Liver (tissue), 9 donors: ENCODE data around the gene METAP2. TPM values are rescaled to one million over a fixed set of nuclear protein-coding genes. Genes with fewer than 3 reads are reported as not detected.

Experiments used
- DNase-seq: peaks from one replicate; pipeline ENCODE4 v3.0.0-alpha.2; 2017; ENCODE audit warnings: low spot score
- H3K27ac ChIP-seq, 2 donors: one replicate each; pipeline ENCODE4 v1.7.0; 2013; ENCODE audit warnings: inconsistent platforms in 2 of 2, low read length in 2 of 2, control low read depth in 1 of 2, low read depth in 1 of 2, mild to moderate bottlenecking in 1 of 2
- H3K27me3 ChIP-seq, 4 donors: one replicate each; pipeline versions ENCODE4 v1.6.1 to v1.7.0; 2013; ENCODE audit warnings: low read length in 3 of 4, inconsistent platforms in 1 of 4, mild to moderate bottlenecking in 1 of 4, moderate library complexity in 1 of 4; ENCODE audit not compliant: control insufficient read depth in 4 of 4, insufficient read depth in 4 of 4
- H3K36me3 ChIP-seq, 4 donors: one replicate each; pipeline versions ENCODE4 v1.6.1 to v1.7.0; 2013; ENCODE audit warnings: low read length in 3 of 4, mild to moderate bottlenecking in 3 of 4, low read depth in 1 of 4, moderate library complexity in 1 of 4; ENCODE audit not compliant: control insufficient read depth in 4 of 4, insufficient read depth in 3 of 4
- H3K4me1 ChIP-seq, 4 donors: one replicate each; pipeline versions ENCODE4 v1.6.1 to v1.7.0; 2013; ENCODE audit warnings: low read length in 3 of 4, mild to moderate bottlenecking in 3 of 4, moderate library complexity in 1 of 4; ENCODE audit not compliant: control insufficient read depth in 4 of 4, insufficient read depth in 4 of 4
- H3K4me3 ChIP-seq, 3 donors: one replicate each; pipeline versions ENCODE4 v1.6.1 to v1.7.0; 2013; ENCODE audit warnings: low read length in 3 of 3, control low read depth in 1 of 3, low read depth in 1 of 3, mild to moderate bottlenecking in 1 of 3
- H3K9ac ChIP-seq, 2 donors: one replicate each; pipeline ENCODE4 v1.7.0; 2013; ENCODE audit warnings: low read length in 2 of 2, mild to moderate bottlenecking in 2 of 2, moderate library complexity in 2 of 2, control low read depth in 1 of 2, low read depth in 1 of 2
- H3K9me3 ChIP-seq, 4 donors: one replicate each; pipeline versions ENCODE4 v1.6.1 to v1.7.0; 2013; ENCODE audit warnings: low read length in 3 of 4; ENCODE audit not compliant: control insufficient read depth in 4 of 4
- ATF3 ChIP-seq: IDR thresholded peaks from 2 replicates; pipeline ENCODE4 v1.6.1; 2016; ENCODE audit warnings: antibody characterized with exemption
- CTCF ChIP-seq: fragments of 150-350 bp; IDR thresholded peaks from 2 replicates; pipeline ENCODE4 v1.5.1; 2017; ENCODE audit warnings: improper control_type of control experiment, low read depth, low read length; ENCODE audit not compliant: missing input control
- EGR1 ChIP-seq, 2 donors: IDR thresholded peaks; 2 replicates each; pipeline ENCODE4 v1.6.1; 2016 to 2018; ENCODE audit warnings: antibody characterized with exemption in 2 of 2, low read depth in 2 of 2
- FOXA2 ChIP-seq: IDR thresholded peaks from 2 replicates; pipeline ENCODE4 v1.6.1; 2016; ENCODE audit warnings: antibody characterized with exemption
- GABPA ChIP-seq, 2 donors: IDR thresholded peaks in 1 of 2; conservative IDR thresholded peaks in 1 of 2; 2 replicates each; pipeline ENCODE4 v1.6.1; 2016; ENCODE audit warnings: antibody characterized with exemption in 2 of 2, mild to moderate bottlenecking in 1 of 2, moderate library complexity in 1 of 2
- HNF4A ChIP-seq, 2 donors: conservative IDR thresholded peaks; 2 replicates each; pipeline ENCODE4 v1.6.1; 2016; ENCODE audit warnings: antibody characterized with exemption in 2 of 2, mild to moderate bottlenecking in 2 of 2
- HNF4G ChIP-seq: IDR thresholded peaks from 2 replicates; pipeline ENCODE4 v1.6.1; 2016; ENCODE audit warnings: antibody characterized with exemption
- JUND ChIP-seq, 2 donors: IDR thresholded peaks; 2 replicates each; pipeline ENCODE4 v1.6.1; 2016; ENCODE audit warnings: antibody characterized with exemption in 2 of 2
- MAX ChIP-seq: IDR thresholded peaks from 2 replicates; pipeline ENCODE4 v1.6.1; 2016; ENCODE audit warnings: antibody characterized with exemption
- NR2F2 ChIP-seq: IDR thresholded peaks from 2 replicates; pipeline ENCODE4 v1.6.1; 2016; ENCODE audit warnings: antibody characterized with exemption
- RAD21 ChIP-seq, 2 donors: IDR thresholded peaks; 2 replicates each; pipeline ENCODE4 v1.6.1; 2016; ENCODE audit warnings: antibody characterized with exemption in 2 of 2, mild to moderate bottlenecking in 2 of 2
- RXRA ChIP-seq, 2 donors: IDR thresholded peaks; 2 replicates each; pipeline ENCODE4 v1.6.1; 2017 to 2018; ENCODE audit warnings: antibody characterized with exemption in 2 of 2, mild to moderate bottlenecking in 1 of 2
- SP1 ChIP-seq: IDR thresholded peaks from 2 replicates; pipeline ENCODE4 v1.6.1; 2018; ENCODE audit warnings: antibody characterized with exemption, mild to moderate bottlenecking
- TAF1 ChIP-seq: conservative IDR thresholded peaks from 2 replicates; pipeline ENCODE4 v1.6.1; 2016; ENCODE audit warnings: antibody characterized with exemption, mild to moderate bottlenecking
- ZBTB33 ChIP-seq: IDR thresholded peaks from 2 replicates; pipeline ENCODE4 v1.6.1; 2016; ENCODE audit warnings: antibody characterized with exemption
- WGBS: extraction: QIAGEN DNeasy Blood & Tissue Kit; methylation state at CpG from one replicate; pipeline ENCODE4 v1.1.7; 2013; 5-methylcytosine and 5-hydroxymethylcytosine counted together
- polyA plus RNA-seq, 2 donors: library from polyadenylated mRNA; stranded (reverse) in 1 of 2; unstranded in 1 of 2; fragments of 200-250 nt in 1 of 2; fragments of >200 nt in 1 of 2; fragmentation: Nextera tagmentation in 1 of 2; extraction: Ambion mirVana in 1 of 2; gene quantifications; one replicate each; pipeline versions ENCODE4 v1.2.1 to v1.2.3, GENCODE V29; 2013 to 2015
- total RNA-seq, 2 donors: library from RNA; depleted of rRNA; stranded (reverse); fragments of >200 nt; gene quantifications; one replicate each; pipeline ENCODE4 v1.2.3, GENCODE V29; 2014
- TF ChIP-seq, protein P1 (sequence below): IDR thresholded peaks from 2 replicates; pipeline ENCODE4 v1.6.1; 2016; ENCODE audit warnings: antibody characterized with exemption, mild to moderate bottlenecking
- donor health status: healthy.
- donor health status: healthy.
- donor health status: healthy.
- donor health status: healthy.
- donor health status: healthy.

The METAP2 gene
- total and polyA plus RNA-seq, 4 donors, result 31.2 to 45.7 (median 35.7) TPM

- TF ChIP-seq ZBTB33 (no peak), MAX (no peak)
Observed at GRCh38 chr12:95547522-95548055, 73.6 kb downstream of the METAP2 start (continued).

- H3K4me1 ChIP-seq, result peaks cover 0 to 10% (median 5%) of the 10 kb centered on the region in 4 donors
- 7% methylated on average over 50 of the region's 50 CpGs for WGBS
- no peak for DNase-seq
- peak overlapping the region in 1 of 2 donors; percentile 38 for H3K9ac ChIP-seq
- H3K9me3 ChIP-seq, result peaks cover 0 to 9% (median 4%) of the 10 kb centered on the region in 4 donors
- peak overlapping the region; percentile 32 to 59 (median 47) for H3K4me3 ChIP-seq
- TF ChIP-seq CTCF (no peak), JUND (IDR thresholded peaks at IDR 0.05) (no peak), HNF4A (conservative IDR thresholded peaks at IDR 0.05) (no peak), ATF3 (no peak)
- no peak overlapping the region for H3K27ac ChIP-seq
- H3K27me3 ChIP-seq, result peaks cover 0 to 10% (median 2%) of the 10 kb centered on the region in 4 donors
- H3K36me3 ChIP-seq, result no peaks in the 10 kb centered on the region
Observed at GRCh38 chr12:95548056-95548538, 74.1 kb downstream of the METAP2 start.

- 10% methylated on average over 98 of the region's 98 CpGs for WGBS
- peaks cover 0 to 10% (median 2%) of the 10 kb centered on the region in 4 donors for H3K27me3 ChIP-seq
- peaks cover 0 to 9% (median 4%) of the 10 kb centered on the region in 4 donors for H3K9me3 ChIP-seq
- peak; percentile 35 for DNase-seq
- H3K27ac ChIP-seq, result no peak overlapping the region
- H3K9ac ChIP-seq, result peak overlapping the region in 1 of 2 donors; percentile 38
- H3K4me1 ChIP-seq, result peaks cover 0 to 10% (median 5%) of the 10 kb centered on the region in 4 donors
- H3K36me3 ChIP-seq, result no peaks in the 10 kb centered on the region
- peak overlapping the region; percentile 32 to 59 (median 47) for H3K4me3 ChIP-seq
- TF ChIP-seq JUND (IDR thresholded peaks at IDR 0.05) (no peak), SP1 (no peak), HNF4G (no peak), EGR1 (IDR thresholded peaks at IDR 0.05; ENCODE audit: low read depth in 2 of 2) (no peak), RXRA (IDR thresholded peaks at IDR 0.05) (no peak), TAF1 (no peak), NR2F2 (no peak), FOXA2 (no peak), GABPA (IDR thresholded peaks at IDR 0.05 in 1 of 2, conservative IDR thresholded peaks at IDR 0.05 in 1 of 2) (no peak), ZBTB33 (no peak), HNF4A (conservative IDR thresholded peaks at IDR 0.05) (no peak), RAD21 (IDR thresholded peaks at IDR 0.05) (no peak), MAX (no peak)
- TF ChIP-seq, protein P1, sequence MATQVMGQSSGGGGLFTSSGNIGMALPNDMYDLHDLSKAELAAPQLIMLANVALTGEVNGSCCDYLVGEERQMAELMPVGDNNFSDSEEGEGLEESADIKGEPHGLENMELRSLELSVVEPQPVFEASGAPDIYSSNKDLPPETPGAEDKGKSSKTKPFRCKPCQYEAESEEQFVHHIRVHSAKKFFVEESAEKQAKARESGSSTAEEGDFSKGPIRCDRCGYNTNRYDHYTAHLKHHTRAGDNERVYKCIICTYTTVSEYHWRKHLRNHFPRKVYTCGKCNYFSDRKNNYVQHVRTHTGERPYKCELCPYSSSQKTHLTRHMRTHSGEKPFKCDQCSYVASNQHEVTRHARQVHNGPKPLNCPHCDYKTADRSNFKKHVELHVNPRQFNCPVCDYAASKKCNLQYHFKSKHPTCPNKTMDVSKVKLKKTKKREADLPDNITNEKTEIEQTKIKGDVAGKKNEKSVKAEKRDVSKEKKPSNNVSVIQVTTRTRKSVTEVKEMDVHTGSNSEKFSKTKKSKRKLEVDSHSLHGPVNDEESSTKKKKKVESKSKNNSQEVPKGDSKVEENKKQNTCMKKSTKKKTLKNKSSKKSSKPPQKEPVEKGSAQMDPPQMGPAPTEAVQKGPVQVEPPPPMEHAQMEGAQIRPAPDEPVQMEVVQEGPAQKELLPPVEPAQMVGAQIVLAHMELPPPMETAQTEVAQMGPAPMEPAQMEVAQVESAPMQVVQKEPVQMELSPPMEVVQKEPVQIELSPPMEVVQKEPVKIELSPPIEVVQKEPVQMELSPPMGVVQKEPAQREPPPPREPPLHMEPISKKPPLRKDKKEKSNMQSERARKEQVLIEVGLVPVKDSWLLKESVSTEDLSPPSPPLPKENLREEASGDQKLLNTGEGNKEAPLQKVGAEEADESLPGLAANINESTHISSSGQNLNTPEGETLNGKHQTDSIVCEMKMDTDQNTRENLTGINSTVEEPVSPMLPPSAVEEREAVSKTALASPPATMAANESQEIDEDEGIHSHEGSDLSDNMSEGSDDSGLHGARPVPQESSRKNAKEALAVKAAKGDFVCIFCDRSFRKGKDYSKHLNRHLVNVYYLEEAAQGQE, result no peak
Observed at GRCh38 chr12:95548539-95549391, 74.8 kb downstream of the METAP2 start.
